Measurements from ENCODE around the gene UCP1. TPM values are rescaled to one million over a fixed set of nuclear protein-coding genes. Genes with fewer than 3 reads are reported as not detected.
A peak's percentile ranks its signal among the peaks of the same experiment; 100 is the strongest.

Gene UCP1
- total RNA-seq, 1 donor from 2014 or later = not detected

GRCh38 chr4:140581078-140581477 is 12.3 kb upstream of the UCP1 start:
- peaks cover 52% of the 10 kb centered on the region for H3K27me3 Mint-ChIP-seq
- no peak overlapping the region for H3K4me3 Mint-ChIP-seq
- no peak for DNase-seq
- intact Hi-C loops (cut with micrococcal nuclease) = no loop called here
- no peaks in the 10 kb centered on the region for H3K4me1 Mint-ChIP-seq
- no peaks in the 10 kb centered on the region for H3K9me3 Mint-ChIP-seq
- no peak overlapping the region for H3K27ac Mint-ChIP-seq
- H3K36me3 Mint-ChIP-seq (ENCODE audit: low read depth) = no peaks in the 10 kb centered on the region

GRCh38 chr4:140579278-140579677 is 10.5 kb upstream of the UCP1 start:
- H3K27me3 Mint-ChIP-seq = peaks cover 48% of the 10 kb centered on the region
- H3K36me3 Mint-ChIP-seq (ENCODE audit: low read depth) = no peaks in the 10 kb centered on the region
- DNase-seq = no peak
- no peak overlapping the region for H3K27ac Mint-ChIP-seq
- H3K4me1 Mint-ChIP-seq = no peaks in the 10 kb centered on the region
- intact Hi-C loops (cut with micrococcal nuclease) = no loop called here
- H3K9me3 Mint-ChIP-seq = no peaks in the 10 kb centered on the region
- H3K4me3 Mint-ChIP-seq = no peak overlapping the region

DNA sequence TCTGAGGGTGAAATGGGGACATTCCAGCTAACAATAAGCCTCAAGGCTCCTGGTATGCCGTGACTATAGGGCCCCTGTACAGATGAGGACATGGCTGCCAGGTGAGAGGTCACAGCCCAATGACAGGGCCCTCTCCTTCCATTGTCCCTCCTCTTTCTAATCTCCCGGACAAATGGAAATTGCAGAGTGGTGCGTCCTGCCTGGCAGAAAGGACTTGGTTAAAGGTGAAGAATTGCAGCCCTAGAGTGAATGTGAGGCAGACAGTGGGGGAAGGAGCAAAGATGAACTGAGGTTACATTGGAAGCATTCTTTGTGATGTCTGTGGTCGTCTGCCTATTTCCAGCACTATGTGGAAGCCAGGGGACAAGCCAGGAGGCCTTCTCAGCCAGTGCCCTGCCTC is 6.7 kb upstream of the UCP1 start:
- intact Hi-C loops (cut with micrococcal nuclease) = no loop called here

DNA sequence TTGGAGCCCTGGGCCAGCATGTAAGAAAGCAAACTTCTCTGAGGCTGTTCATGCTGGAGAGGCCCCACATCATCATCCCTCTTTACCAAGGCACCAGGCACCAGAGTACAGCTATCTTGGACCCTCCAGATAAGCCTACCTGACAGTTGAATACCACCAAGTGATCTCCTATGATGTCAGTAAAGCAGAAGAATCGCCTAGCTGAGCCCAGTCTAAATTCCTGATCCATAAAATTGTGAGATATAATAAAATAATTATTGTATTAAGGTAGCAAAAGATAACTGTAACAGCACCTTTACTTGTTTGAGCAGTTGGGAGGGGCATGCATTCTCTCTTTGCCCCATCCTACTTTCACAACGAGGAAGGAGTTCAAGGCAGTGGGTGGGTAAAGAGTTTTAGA is 2.9 kb upstream of the UCP1 start:
- DNase-seq = no peak
- H3K4me1 Mint-ChIP-seq = peaks cover 6% of the 10 kb centered on the region
- peaks cover 60% of the 10 kb centered on the region for H3K27me3 Mint-ChIP-seq
- no peak overlapping the region for H3K4me3 Mint-ChIP-seq
- no peak overlapping the region for H3K27ac Mint-ChIP-seq
- H3K36me3 Mint-ChIP-seq (ENCODE audit: low read depth) = no peaks in the 10 kb centered on the region
- H3K9me3 Mint-ChIP-seq = peaks cover 16% of the 10 kb centered on the region
- intact Hi-C loops (cut with micrococcal nuclease) = no loop called here

More for the DNA sequence above, 6.7 kb upstream of the UCP1 start:
- Mint-ChIP-seq H3K27me3 (peaks cover 57% of the 10 kb centered on the region), H3K27ac (no peak overlapping the region), H3K4me1 (no peaks in the 10 kb centered on the region), H3K4me3 (no peak overlapping the region), H3K9me3 (peaks cover 12% of the 10 kb centered on the region), H3K36me3 (ENCODE audit: low read depth) (no peaks in the 10 kb centered on the region)
- DNase-seq = no peak

- Mint-ChIP-seq H3K4me3 (peak overlapping the region; percentile 17), H3K27ac (no peak overlapping the region), H3K9me3 (peaks cover 16% of the 10 kb centered on the region), H3K4me1 (peaks cover 6% of the 10 kb centered on the region), H3K36me3 (ENCODE audit: low read depth) (no peaks in the 10 kb centered on the region), H3K27me3 (peaks cover 55% of the 10 kb centered on the region)
- no peak for DNase-seq
- intact Hi-C loops (cut with micrococcal nuclease) = no loop called here
These were observed 512 bp upstream of the UCP1 start for GRCh38 chr4:140569307-140569638.

- Mint-ChIP-seq H3K4me1 (peaks cover 9% of the 10 kb centered on the region), H3K27ac (no peak overlapping the region), H3K27me3 (peaks cover 45% of the 10 kb centered on the region), H3K4me3 (no peak overlapping the region), H3K9me3 (no peaks in the 10 kb centered on the region), H3K36me3 (ENCODE audit: low read depth) (no peaks in the 10 kb centered on the region)
- no peak for DNase-seq
- intact Hi-C loops (cut with micrococcal nuclease) = no loop called here
These were observed 9.1 kb downstream of the UCP1 start for GRCh38 chr4:140559696-140560095.

- H3K4me3 Mint-ChIP-seq = no peak overlapping the region
- H3K4me1 Mint-ChIP-seq = peaks cover 9% of the 10 kb centered on the region
- peaks cover 45% of the 10 kb centered on the region for H3K27me3 Mint-ChIP-seq
- no peak for DNase-seq
- intact Hi-C loops (cut with micrococcal nuclease) = no loop called here
- H3K9me3 Mint-ChIP-seq = no peaks in the 10 kb centered on the region
- H3K27ac Mint-ChIP-seq = no peak overlapping the region
- H3K36me3 Mint-ChIP-seq (ENCODE audit: low read depth) = no peaks in the 10 kb centered on the region
These were observed 10.8 kb downstream of the UCP1 start for GRCh38 chr4:140557831-140558435.

DNA sequence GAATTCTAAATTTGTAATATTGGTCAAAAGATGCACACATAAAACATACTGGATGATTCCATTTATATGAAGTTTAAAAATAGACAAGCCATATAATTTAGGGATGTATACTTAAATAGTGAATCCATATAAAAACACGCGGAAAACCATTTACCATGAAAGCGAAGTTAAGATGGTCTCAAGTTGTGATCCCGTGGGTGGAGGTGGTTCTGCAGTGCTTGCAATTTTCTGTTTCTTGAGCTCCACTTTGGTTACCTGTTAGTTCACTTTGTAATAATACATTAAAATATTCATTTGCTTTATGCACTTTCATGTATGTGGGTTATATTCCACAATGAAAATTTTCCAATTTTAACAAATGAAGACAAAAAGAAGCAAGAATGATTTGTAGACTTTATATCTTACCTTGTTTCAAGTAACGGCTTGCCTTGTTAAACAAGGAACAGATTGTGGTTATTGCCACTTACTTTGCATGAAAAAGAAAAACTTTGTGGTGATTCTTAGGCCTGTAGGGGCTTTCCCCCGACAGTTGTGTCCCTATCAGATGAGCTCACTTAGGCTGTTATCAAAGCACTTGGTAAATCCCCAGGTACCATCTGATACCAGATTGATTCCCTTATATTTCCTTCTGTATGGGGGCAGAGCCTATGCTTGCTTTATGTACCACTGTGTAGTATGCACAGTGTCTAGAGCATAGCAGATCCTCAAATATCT is 12.2 kb downstream of the UCP1 start:
- intact Hi-C loops (cut with micrococcal nuclease) = loop anchor here (1.0 kb wide), 1 partner anchor 32 kb away; the partner anchor contains the start of gene ELMOD2
- no peak overlapping the region for H3K27ac Mint-ChIP-seq
- no peak overlapping the region for H3K4me3 Mint-ChIP-seq
- peaks cover 37% of the 10 kb centered on the region for H3K27me3 Mint-ChIP-seq
- H3K9me3 Mint-ChIP-seq = no peaks in the 10 kb centered on the region
- peaks cover under 1% of the 10 kb centered on the region for H3K36me3 Mint-ChIP-seq (ENCODE audit: low read depth)
- peaks cover 9% of the 10 kb centered on the region for H3K4me1 Mint-ChIP-seq
- peak; percentile 72 for DNase-seq

DNA sequence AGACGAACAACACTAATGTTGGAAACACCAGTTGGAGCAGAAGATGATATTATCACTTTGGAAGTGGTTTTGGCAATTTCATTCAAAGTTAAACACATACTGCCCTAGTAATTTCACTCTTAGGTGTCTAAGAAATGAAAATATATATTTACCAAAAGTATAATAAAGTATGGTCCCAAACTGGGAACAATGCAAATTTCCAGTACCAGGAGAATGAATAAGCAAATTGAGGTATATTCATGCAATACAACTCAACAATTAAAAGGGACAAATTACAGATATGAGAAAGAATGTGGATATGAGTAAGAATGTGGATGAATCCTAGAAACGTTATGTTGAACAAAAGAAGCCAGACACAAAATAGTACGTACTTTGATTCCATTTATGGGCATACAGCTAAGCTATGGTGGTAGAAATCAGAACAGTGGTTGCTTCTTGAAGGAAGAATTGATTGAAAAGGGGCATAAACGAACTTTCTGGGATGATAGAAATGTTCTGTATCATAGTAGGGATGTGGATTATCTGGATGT is 34.7 kb downstream of the UCP1 start:
- Mint-ChIP-seq H3K9me3 (no peaks in the 10 kb centered on the region), H3K4me1 (no peaks in the 10 kb centered on the region), H3K4me3 (no peak overlapping the region), H3K27ac (no peak overlapping the region), H3K27me3 (no peaks in the 10 kb centered on the region), H3K36me3 (ENCODE audit: low read depth) (peaks cover 7% of the 10 kb centered on the region)
- no peak for DNase-seq
- intact Hi-C loops (cut with micrococcal nuclease) = no loop called here

DNA sequence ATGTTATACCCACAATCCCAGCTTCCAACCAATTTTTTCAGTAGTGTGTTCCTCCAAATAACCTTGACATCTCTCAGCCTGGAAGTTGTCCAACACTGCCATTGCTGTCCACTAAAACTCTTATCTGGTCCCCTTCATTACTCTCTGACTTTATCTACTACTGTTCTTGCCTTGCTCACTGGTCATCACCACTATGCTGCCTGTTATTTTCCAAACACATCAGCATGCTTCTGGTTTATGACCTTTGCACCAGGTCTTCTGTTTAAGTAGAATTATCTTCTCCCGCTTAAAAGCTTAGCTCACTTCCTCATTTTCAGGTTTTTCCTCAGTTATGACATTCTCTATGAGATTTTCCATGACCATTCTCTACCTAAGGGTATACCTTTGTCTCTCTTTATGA is 39.3 kb downstream of the UCP1 start:
- no peak for DNase-seq
- Mint-ChIP-seq H3K27ac (no peak overlapping the region), H3K4me3 (no peak overlapping the region), H3K4me1 (peaks cover 10% of the 10 kb centered on the region), H3K27me3 (no peaks in the 10 kb centered on the region), H3K36me3 (ENCODE audit: low read depth) (peaks cover 19% of the 10 kb centered on the region), H3K9me3 (no peaks in the 10 kb centered on the region)
- intact Hi-C loops (cut with micrococcal nuclease) = loop anchor here (10.0 kb wide), 4 partner anchors 105 to 1355 kb away; partner anchors contain the start of genes ELF2 and ZNF330

DNA sequence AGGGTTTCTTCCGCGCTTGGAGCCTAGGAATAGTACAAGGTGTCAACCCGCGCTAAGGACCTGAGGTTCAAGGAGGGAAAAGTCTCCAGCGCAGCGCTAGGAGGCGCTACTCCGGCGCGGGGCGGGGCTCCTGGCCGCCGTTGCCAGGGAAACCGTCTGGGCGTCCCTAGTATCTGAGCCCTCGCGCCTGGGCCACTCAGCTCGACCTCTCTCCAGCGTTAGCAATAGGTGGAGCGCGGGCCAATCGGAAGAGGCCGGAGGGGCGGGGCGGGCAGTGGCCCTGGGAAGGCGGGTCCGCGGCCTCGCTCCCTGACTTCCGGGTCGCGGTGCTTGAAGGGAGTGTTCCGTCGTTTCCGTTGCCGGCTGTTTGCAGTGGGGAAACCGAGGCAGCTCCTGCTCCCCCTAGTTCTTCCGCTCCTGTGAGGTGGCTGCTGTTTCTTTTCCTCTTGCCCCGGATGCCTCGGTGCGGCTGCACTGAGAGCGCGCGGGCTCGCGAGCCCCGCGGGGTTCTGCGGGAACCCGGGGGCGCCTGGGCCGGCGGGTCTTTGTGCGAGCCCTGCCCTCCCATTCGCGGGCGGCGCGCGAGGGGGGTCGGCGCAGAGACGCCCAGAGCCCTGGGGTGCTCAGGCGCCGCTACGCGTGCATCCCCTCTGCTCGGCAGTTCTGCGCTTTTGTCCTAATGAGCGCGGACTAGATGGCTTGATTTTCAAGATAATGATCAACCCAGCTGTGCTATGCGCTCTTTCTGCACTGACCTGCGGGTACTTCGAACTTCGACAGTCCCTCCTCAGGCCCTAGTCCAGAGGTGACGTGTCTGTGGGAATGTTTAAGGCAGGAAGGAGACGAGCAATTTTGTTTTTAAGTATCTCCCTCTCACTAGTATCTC is 44.7 kb downstream of the UCP1 start, which contains the start of gene ELMOD2:
Gene ELMOD2, plus strand, starts transcription at position 312 of the 886 bp plus-strand sequence. CDS start 1,261 bp downstream, outside the sequence.
- peaks cover 16% of the 10 kb centered on the region for H3K4me1 Mint-ChIP-seq
- H3K27me3 Mint-ChIP-seq = peaks cover 1% of the 10 kb centered on the region
- intact Hi-C loops (cut with micrococcal nuclease) = loop anchor here (1.0 to 10.0 kb wide), 10 partner anchors 32 to 1509 kb away; partner anchors contain the start of genes ELF2, MGST2, NAA15 and NDUFC1
- peaks cover 12% of the 10 kb centered on the region for H3K36me3 Mint-ChIP-seq (ENCODE audit: low read depth)
- H3K27ac Mint-ChIP-seq = peak within 1 kb of the TSS; percentile 34
- no peaks in the 10 kb centered on the region for H3K9me3 Mint-ChIP-seq
- peak; percentile 99 for DNase-seq
- peak within 1 kb of the TSS; percentile 85 for H3K4me3 Mint-ChIP-seq

DNA sequence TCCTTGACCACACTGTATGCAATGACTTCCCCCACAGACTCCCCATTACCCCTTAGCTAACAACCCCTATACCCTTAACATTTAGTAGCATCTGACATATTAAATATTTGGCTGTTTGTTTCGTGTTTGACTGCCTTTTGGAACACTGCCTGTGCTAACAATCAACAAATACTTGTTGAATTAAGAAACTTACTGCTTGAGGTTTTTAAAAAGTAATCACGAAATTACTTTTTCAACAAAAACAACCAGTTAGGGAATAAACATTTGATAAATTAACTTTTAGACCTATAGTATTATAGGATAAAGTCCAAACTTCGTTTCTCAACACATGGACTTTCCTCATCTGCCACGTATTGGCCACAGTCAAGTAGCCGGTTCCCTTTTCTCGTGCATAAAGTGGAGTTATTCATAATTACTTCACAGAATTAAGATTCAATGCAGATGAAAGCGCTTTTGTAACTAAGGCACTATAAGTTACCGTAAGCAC is 45.3 kb downstream of the UCP1 start:
- intact Hi-C loops (cut with micrococcal nuclease) = loop anchor here (5.0 to 10.0 kb wide), 7 partner anchors 111 to 1349 kb away; partner anchors contain the start of genes ELF2, MGST2, NAA15 and NDUFC1
- H3K9me3 Mint-ChIP-seq = no peaks in the 10 kb centered on the region
- H3K27ac Mint-ChIP-seq = no peak overlapping the region
- DNase-seq = no peak
- peaks cover 16% of the 10 kb centered on the region for H3K4me1 Mint-ChIP-seq
- peak overlapping the region; percentile 85 for H3K4me3 Mint-ChIP-seq
- H3K27me3 Mint-ChIP-seq = peaks cover 1% of the 10 kb centered on the region
- H3K36me3 Mint-ChIP-seq (ENCODE audit: low read depth) = peaks cover 12% of the 10 kb centered on the region

DNA sequence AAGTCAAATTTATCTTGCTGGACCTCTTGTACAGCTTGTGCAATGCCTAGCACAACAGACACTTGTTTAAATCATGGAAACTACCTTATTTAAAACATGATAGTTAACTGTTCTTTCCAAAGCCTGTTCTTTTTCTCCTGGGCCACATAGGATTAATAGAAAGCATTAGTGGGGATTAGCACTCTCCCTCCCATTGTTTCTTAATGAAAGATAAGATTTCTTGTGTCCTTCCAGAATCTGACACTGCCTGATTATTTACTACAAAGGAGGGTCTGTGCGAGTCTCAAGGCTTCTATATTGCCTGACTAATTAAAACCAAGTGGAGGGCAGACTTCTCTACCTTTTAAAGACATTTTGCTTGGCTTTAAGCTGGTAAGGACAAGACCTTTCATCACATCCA is 53.3 kb downstream of the UCP1 start:
- H3K27ac Mint-ChIP-seq = no peak overlapping the region
- no peaks in the 10 kb centered on the region for H3K9me3 Mint-ChIP-seq
- H3K4me1 Mint-ChIP-seq = no peaks in the 10 kb centered on the region
- H3K4me3 Mint-ChIP-seq = no peak overlapping the region
- intact Hi-C loops (cut with micrococcal nuclease) = no loop called here
- no peak for DNase-seq
- H3K27me3 Mint-ChIP-seq = peaks cover 20% of the 10 kb centered on the region
- H3K36me3 Mint-ChIP-seq (ENCODE audit: low read depth) = no peaks in the 10 kb centered on the region
